HCT116 (cell line): ENCODE results near the gene ZP1. TPM values are rescaled to one million over a fixed set of nuclear protein-coding genes. Genes with fewer than 3 reads are reported as not detected.

ENCODE experiments used
- ATAC-seq: fragments of 200-7000 bp; cut with Tn5 transposase; 2 replicates; pipeline ENCODE4 v1.9.1; 2020; ENCODE audit warnings: mild to moderate bottlenecking, moderate library complexity
- BruUV-seq: library from RNA; stranded (reverse); fragments of 400-500 nt; replicated peaks from 2 replicates; lab custom pipeline; 2021; lab: Mats Ljungman, UMichigan
- CTCF ChIA-PET: fragments of 300-600 bp; sonication (Branson Sonifier 250); formaldehyde crosslinking; loops from one replicate; lab custom pipeline; 2021; ENCODE audit warnings: antibody characterized with exemption; lab: Charles Lee
- POLR2A ChIA-PET: fragments of 300-600, 350-600 bp; sonication (Branson Sonifier 250); formaldehyde crosslinking; loops from one replicate; lab custom pipeline; 2021; ENCODE audit warnings: antibody characterized with exemption; lab: Charles Lee
- RAD21 ChIA-PET, 2 experiments: fragments of 300-600 bp; sonication (Branson Sonifier 250); formaldehyde crosslinking; loops; one replicate each; lab custom pipeline; 2023; ENCODE audit warnings: low total read pairs in 2 of 2; ENCODE audit not compliant: uncharacterized antibody in 2 of 2, unreplicated experiment in 2 of 2, low non-redundant PET in 1 of 2; lab: Charles Lee
- DNase-seq: peaks from one replicate; pipeline ENCODE4 v3.0.0-alpha.2; 2010; ENCODE audit warnings: low read depth, low spot score
- H2AFZ ChIP-seq: fragments of 200-600 bp; shearing (Covaris generic), sonication (generic); 2 replicates; pipeline ENCODE4 v1.6.1; 2017; ENCODE audit warnings: low read depth, mixed run types, mixed read lengths, antibody characterized with exemption, low read length; ENCODE audit not compliant: poor library complexity, severe bottlenecking
- H3K27ac ChIP-seq: 2 replicates; pipeline ENCODE4 v1.5.1; 2012; ENCODE audit warnings: low read depth, low read length
- H3K27me3 ChIP-seq: fragments of 200-600 bp; sonication (generic); 2 replicates; pipeline ENCODE4 v1.6.1; 2016; ENCODE audit warnings: mixed run types, low read length, mixed read lengths; ENCODE audit not compliant: insufficient read depth
- H3K36me3 ChIP-seq, 2 experiments: fragments of 200-500 bp in 1 of 2; fragments of 200-600 bp in 1 of 2; sonication (Bioruptor generic) in 1 of 2; sonication (generic) in 1 of 2; 2 replicates each; pipeline versions ENCODE4 v1.5.1 to v1.6.1; 2014 to 2016; ENCODE audit warnings: low read length in 2 of 2, inconsistent platforms in 1 of 2, mixed read lengths in 1 of 2, mixed run types in 1 of 2; ENCODE audit not compliant: insufficient read depth in 2 of 2, control insufficient read depth in 1 of 2
- H3K4me1 ChIP-seq, 2 experiments: fragments of 200-600 bp in 1 of 2; sonication (generic) in 1 of 2; 2 replicates each; pipeline versions ENCODE4 v1.5.1 to v1.6.1; 2012 to 2017; ENCODE audit warnings: low read length in 2 of 2, inconsistent platforms in 1 of 2, mild to moderate bottlenecking in 1 of 2, mixed read lengths in 1 of 2, mixed run types in 1 of 2, moderate library complexity in 1 of 2; ENCODE audit not compliant: insufficient read depth in 2 of 2, control insufficient read depth in 1 of 2
- H3K4me2 ChIP-seq: fragments of 200-600 bp; sonication (generic); 2 replicates; pipeline ENCODE4 v1.6.1; 2017; ENCODE audit warnings: mixed run types, low read length, mixed read lengths
- H3K4me3 ChIP-seq, 2 experiments: fragments of 200-600 bp in 1 of 2; sonication (generic) in 1 of 2; replicated peaks in 1 of 2; 2 replicates each; pipeline ENCODE4 v1.5.1; 2011 to 2016; ENCODE audit warnings: low read length in 2 of 2, control low read depth in 1 of 2, low read depth in 1 of 2, mild to moderate bottlenecking in 1 of 2, mixed read lengths in 1 of 2, mixed run types in 1 of 2
- H3K79me2 ChIP-seq: fragments of 200-600 bp; sonication (generic); 2 replicates; pipeline ENCODE4 v1.6.1; 2017; ENCODE audit warnings: mild to moderate bottlenecking, mixed run types, low read length, moderate library complexity, mixed read lengths; ENCODE audit not compliant: insufficient read depth
- H3K9ac ChIP-seq: fragments of 200-600 bp; sonication (generic); 2 replicates; pipeline ENCODE4 v1.6.1; 2016; ENCODE audit warnings: low read length, mixed read lengths
- H3K9me2 ChIP-seq: fragments of 200-600 bp; sonication (generic), shearing (Covaris generic); 2 replicates; pipeline ENCODE4 v1.6.1; 2017; ENCODE audit warnings: mixed run types, mild to moderate bottlenecking, moderate library complexity; ENCODE audit not compliant: insufficient read depth
- H3K9me3 ChIP-seq, 2 experiments: fragments of 200-500 bp in 1 of 2; fragments of 200-600 bp in 1 of 2; sonication (Bioruptor generic) in 1 of 2; sonication (generic) in 1 of 2; 2 replicates each; pipeline ENCODE4 v1.6.1; 2014 to 2017; ENCODE audit warnings: low read length in 2 of 2, mixed read lengths in 2 of 2, inconsistent platforms in 1 of 2, low read depth in 1 of 2, mild to moderate bottlenecking in 1 of 2, mixed run types in 1 of 2, moderate library complexity in 1 of 2; ENCODE audit not compliant: control insufficient read depth in 1 of 2, insufficient read depth in 1 of 2
- H4K20me1 ChIP-seq: fragments of 200-600 bp; sonication (generic), shearing (Covaris generic); 2 replicates; pipeline ENCODE4 v1.6.1; 2017; ENCODE audit warnings: mixed run types, mild to moderate bottlenecking, moderate library complexity; ENCODE audit not compliant: insufficient read depth
- ATF3 ChIP-seq: IDR thresholded peaks from 2 replicates; pipeline ENCODE4 v1.6.1; 2012
- CBX3 ChIP-seq: IDR thresholded peaks from 2 replicates; pipeline ENCODE4 v1.6.1; 2012; ENCODE audit warnings: low read depth
- CEBPB ChIP-seq: IDR thresholded peaks from 2 replicates; pipeline ENCODE4 v1.6.1; 2012; ENCODE audit warnings: low read depth
- CTCF ChIP-seq, 3 experiments: fragments of 200-600 bp in 1 of 3; sonication (generic) in 1 of 3; IDR thresholded peaks in 2 of 3; conservative IDR thresholded peaks in 1 of 3; 2 replicates each; pipeline ENCODE4 v1.5.1; 2012 to 2017; ENCODE audit warnings: low read depth in 2 of 3, low read length in 2 of 3, antibody characterized with exemption in 1 of 3, borderline replicate concordance in 1 of 3, control low read depth in 1 of 3, mild to moderate bottlenecking in 1 of 3, mixed read lengths in 1 of 3, mixed run types in 1 of 3, moderate library complexity in 1 of 3; ENCODE audit not compliant: insufficient read depth in 1 of 3
- EGR1 ChIP-seq: IDR thresholded peaks from 2 replicates; pipeline ENCODE4 v1.6.1; 2012; ENCODE audit warnings: low read depth
- ELF1 ChIP-seq: IDR thresholded peaks from 2 replicates; pipeline ENCODE4 v1.6.1; 2012; ENCODE audit warnings: low read depth, borderline replicate concordance
- EZH2phosphoT487 ChIP-seq: fragments of 200-600 bp; IDR thresholded peaks from 2 replicates; pipeline ENCODE4 v1.6.1; 2018; ENCODE audit warnings: antibody characterized with exemption, borderline replicate concordance
- FOSL1 ChIP-seq: IDR thresholded peaks from 2 replicates; pipeline ENCODE4 v1.6.1; 2012; ENCODE audit warnings: low read depth
- JUND ChIP-seq: IDR thresholded peaks from 2 replicates; pipeline ENCODE4 v1.6.1; 2012
- POLR2A ChIP-seq: IDR thresholded peaks from 2 replicates; pipeline ENCODE4 v1.7.0; 2011; ENCODE audit warnings: borderline replicate concordance; ENCODE audit not compliant: insufficient read depth, insufficient read length; ENCODE audit errors: extremely low read depth
- POLR2AphosphoS5 ChIP-seq: IDR thresholded peaks from 2 replicates; pipeline ENCODE4 v1.6.1; 2011; ENCODE audit warnings: mild to moderate bottlenecking, low read depth, low read length, moderate library complexity
- RAD21 ChIP-seq: IDR thresholded peaks from 2 replicates; pipeline ENCODE4 v1.6.1; 2012; ENCODE audit warnings: low read depth, mild to moderate bottlenecking
- REST ChIP-seq: IDR thresholded peaks from 2 replicates; pipeline ENCODE4 v1.6.1; 2012; ENCODE audit warnings: low read depth
- SIN3A ChIP-seq: IDR thresholded peaks from 2 replicates; pipeline ENCODE4 v1.6.1; 2012; ENCODE audit warnings: low read depth
- SP1 ChIP-seq: IDR thresholded peaks from 2 replicates; pipeline ENCODE4 v1.6.1; 2012; ENCODE audit warnings: low read depth
- SRF ChIP-seq: IDR thresholded peaks from 2 replicates; pipeline ENCODE4 v1.6.1; 2012; ENCODE audit warnings: low read depth
- YY1 ChIP-seq: IDR thresholded peaks from 2 replicates; pipeline ENCODE4 v1.6.1; 2011; ENCODE audit warnings: low read length, low read depth, moderate library complexity, mild to moderate bottlenecking; ENCODE audit not compliant: insufficient replicate concordance; ENCODE audit errors: extremely low read depth
- ZBTB33 ChIP-seq: IDR thresholded peaks from 2 replicates; pipeline ENCODE4 v1.6.1; 2011; ENCODE audit warnings: mild to moderate bottlenecking, low read length, moderate library complexity; ENCODE audit not compliant: insufficient replicate concordance; ENCODE audit errors: extremely low read depth
- ZFX ChIP-seq: fragments of 450-650 bp; IDR thresholded peaks from 2 replicates; pipeline ENCODE4 v1.6.1; 2017
- ZNF274 ChIP-seq: fragments of 200-500 bp; sonication (Bioruptor generic); IDR thresholded peaks from 2 replicates; pipeline ENCODE4 v1.6.1; 2014; ENCODE audit warnings: mild to moderate bottlenecking, low read depth, low read length, inconsistent platforms
- intact Hi-C: fragments of 100-400 bp; cut with micrococcal nuclease; formaldehyde crosslinking; loops from 2 replicates; pipeline ENCODE4 v1.10.0; 2022
- total RNA-seq: library from RNA; stranded (reverse); gene quantifications from one replicate; pipeline ENCODE4 v1.2.1, GENCODE V29; 2021; ENCODE audit not compliant: unreplicated experiment

Gene ZP1
- total RNA-seq, 1 experiment from 2014 or later, result not detected

- CTCF ChIA-PET, result interaction anchor here (1.2 kb wide), 1 partner anchor 43 kb away, joined by 4 read pairs; no protein-coding TSS in a partner anchor
- POLR2A ChIA-PET, result no interaction called here
Measured at GRCh38 chr11:60844870-60845221, 22.5 kb upstream of the ZP1 start.

More at GRCh38 chr11:60844870-60845221, 22.5 kb upstream of the ZP1 start:
- DNase-seq (no peak), ATAC-seq (no peak)
- no peak overlapping the region for H3K9ac ChIP-seq
- H3K27me3 ChIP-seq, result no peaks in the 10 kb centered on the region
- no peak overlapping the region for H3K27ac ChIP-seq
- BruUV-seq, result no TSS peak
- intact Hi-C loops, result no loop called here
- H3K4me1 ChIP-seq, result peaks cover 13 to 23% of the 10 kb centered on the region in 2 experiments
- TF ChIP-seq CEBPB (no peak), SIN3A (no peak), JUND (no peak), ZBTB33 (no peak), POLR2A (no peak), ZNF274 (no peak), CTCF (IDR thresholded peaks at IDR 0.05 in 2 of 3, conservative IDR thresholded peaks at IDR 0.05 in 1 of 3; ENCODE audit: borderline replicate concordance in 1 of 3, insufficient read depth in 1 of 3, low read depth in 2 of 3, low read length in 2 of 3) (no peak), FOSL1 (no peak), REST (no peak), POLR2AphosphoS5 (no peak), SRF (no peak), YY1 (no peak), CBX3 (no peak), ELF1 (no peak), ATF3 (no peak), EZH2phosphoT487 (no peak), EGR1 (no peak), SP1 (no peak), RAD21 (no peak), ZFX (no peak)
- TF ChIP-seq, all 23 proteins: peak for 0
- H3K9me2 ChIP-seq, result no peaks in the 10 kb centered on the region
- RAD21 ChIA-PET, result no interaction called here
- H3K4me3 ChIP-seq, result no peak overlapping the region
- no peak overlapping the region for H3K4me2 ChIP-seq
- no peak overlapping the region for H2AFZ ChIP-seq
- peaks cover 13 to 47% of the 10 kb centered on the region in 2 experiments for H3K36me3 ChIP-seq
- no peaks in the 10 kb centered on the region for H4K20me1 ChIP-seq
- H3K9me3 ChIP-seq, result no peaks in the 10 kb centered on the region
- H3K79me2 ChIP-seq, result peaks cover 60% of the 10 kb centered on the region
